Renal cortical epithelial cell (primary cell): ENCODE results near the gene ITLN1. TPM values are rescaled to one million over a fixed set of nuclear protein-coding genes. Genes with fewer than 3 reads are reported as not detected.
"Not testable (repeated sequence)": the region's sequence is repeated elsewhere in the genome, so short reads cannot be mapped to it uniquely, and the experiment has no call there.

Source experiments
- DNase-seq: peaks from one replicate; pipeline ENCODE4 v3.0.0-alpha.2; 2011; ENCODE audit warnings: low read depth
- total RNA-seq: library from RNA; depleted of rRNA; stranded (reverse); fragments of >200 nt; gene quantifications from 2 replicates; pipeline ENCODE4 v1.2.3, GENCODE V29; 2014

The ITLN1 gene
- total RNA-seq, 1 donor from 2014 or later: not detected

- DNase-seq: no peak
Measured at GRCh38 chr1:160883581-160884513, 1.1 kb downstream of the ITLN1 start.

GRCh38 chr1:160882582-160882981 lies 2.4 kb downstream of the ITLN1 start:
- no peak for DNase-seq

GRCh38 chr1:160881264-160881663 lies 3.7 kb downstream of the ITLN1 start:
- not testable (repeated sequence) for DNase-seq

GRCh38 chr1:160880216-160880615 lies 4.8 kb downstream of the ITLN1 start:
- DNase-seq: no peak

- DNase-seq: no peak
Measured at GRCh38 chr1:160879056-160879455, 5.9 kb downstream of the ITLN1 start.

GRCh38 chr1:160877221-160877620 lies 7.8 kb downstream of the ITLN1 start:
- no peak for DNase-seq

- no peak for DNase-seq
Measured at GRCh38 chr1:160876311-160876710, 8.7 kb downstream of the ITLN1 start.

GRCh38 chr1:160875591-160875990 lies 9.4 kb downstream of the ITLN1 start:
- DNase-seq: not testable (repeated sequence)

- DNase-seq: no peak
Measured at GRCh38 chr1:160874935-160875334, 10.0 kb downstream of the ITLN1 start.

GRCh38 chr1:160868141-160868540 lies 16.8 kb downstream of the ITLN1 start:
- no peak for DNase-seq

GRCh38 chr1:160867651-160868050 lies 17.3 kb downstream of the ITLN1 start:
- DNase-seq: not testable (repeated sequence)

GRCh38 chr1:160866695-160867260 lies 18.2 kb downstream of the ITLN1 start:
- DNase-seq: no peak

- DNase-seq: no peak
Measured at GRCh38 chr1:160866001-160866694, 18.8 kb downstream of the ITLN1 start.

GRCh38 chr1:160865337-160865736 lies 19.6 kb downstream of the ITLN1 start:
- no peak for DNase-seq

GRCh38 chr1:160864173-160864572 lies 20.8 kb downstream of the ITLN1 start:
- DNase-seq: no peak

- DNase-seq: no peak
Measured at GRCh38 chr1:160863774-160864131, 21.2 kb downstream of the ITLN1 start.

GRCh38 chr1:160863061-160863773 lies 21.8 kb downstream of the ITLN1 start:
- no peak for DNase-seq

GRCh38 chr1:160862203-160863060 lies 22.5 kb downstream of the ITLN1 start, which contains the start of gene CD244:
TSS of gene CD244 (minus strand) at chr1:160862887. CDS start at chr1:160862677, 210 bp downstream.
- no peak for DNase-seq

GRCh38 chr1:160860840-160861505 lies 24.0 kb downstream of the ITLN1 start:
- no peak for DNase-seq

GRCh38 chr1:160859166-160859565 lies 25.8 kb downstream of the ITLN1 start:
- no peak for DNase-seq
